MM.1S (cell line): ENCODE measurements around the gene OR2A1.
"Not testable (repeated sequence)": the region's sequence is repeated elsewhere in the genome, so short reads cannot be mapped to it uniquely, and the experiment has no call there.

ENCODE experiments used
- CTCF ChIP-seq: fragments of 300-600 bp; sonication (generic); IDR thresholded peaks from 2 replicates; pipeline ENCODE4 v1.5.1; 2016; ENCODE audit warnings: antibody characterized with exemption, low read length, mixed read lengths
- EZH2 ChIP-seq: fragments of 300-600 bp; sonication (generic); optimal IDR thresholded peaks from 2 replicates; pipeline ENCODE3; 2017; ENCODE audit warnings: low read depth, mild to moderate bottlenecking, antibody characterized with exemption, low read length, mixed read lengths

- TF ChIP-seq EZH2, CTCF: not testable (repeated sequence)
These were observed 43.0 kb upstream of the OR2A1 start, which contains the start of gene CTAGE8 for GRCh38 chr7:144269188-144269587.
